Measurements from ENCODE around the gene NEFH. TPM values are rescaled to one million over a fixed set of nuclear protein-coding genes. Genes with fewer than 3 reads are reported as not detected.

NEFH gene
- total RNA-seq, 2 experiments from 2014 or later = not detected

DNA sequence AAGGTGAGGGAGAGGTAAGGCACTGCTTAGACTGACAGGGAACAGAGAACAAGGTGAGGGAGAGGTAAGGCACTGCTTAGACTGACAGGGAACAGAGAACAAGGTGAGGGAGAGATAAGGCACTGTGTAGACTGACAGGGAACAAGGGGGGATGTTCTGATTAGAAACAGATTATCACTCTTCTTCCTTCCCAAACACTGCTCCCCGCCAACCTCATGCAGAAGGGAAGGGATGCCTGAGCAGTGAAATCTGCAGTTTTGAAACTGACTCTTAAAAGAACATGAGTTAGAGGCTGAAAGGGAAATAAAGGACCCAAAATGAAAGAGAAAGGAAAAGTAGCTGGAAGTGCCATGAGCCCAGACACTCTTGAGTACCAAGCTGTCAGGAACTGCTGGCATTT lies 29.8 kb downstream of the NEFH start:
- Histone ChIP-seq H3K4me2 (ENCODE audit: low read length) (no peak overlapping the region), H2AFZ (ENCODE audit: low read length) (no peak overlapping the region), H3K4me3 (ENCODE audit: low read depth, low read length, poor library complexity, severe bottlenecking) (no peak overlapping the region), H3K4me1 (ENCODE audit: insufficient read depth, low read length, poor library complexity, severe bottlenecking) (no peaks in the 10 kb centered on the region), H3K9me3 (ENCODE audit: low read length) (no peaks in the 10 kb centered on the region), H3K27ac (ENCODE audit: low read depth, low read length, poor library complexity, severe bottlenecking) (no peak overlapping the region), H3K79me2 (ENCODE audit: insufficient read depth, low read depth, low read length) (no peaks in the 10 kb centered on the region), H3K9me2 (ENCODE audit: insufficient read depth, low read length) (no peaks in the 10 kb centered on the region), H4K20me1 (ENCODE audit: insufficient read depth, low read length) (no peaks in the 10 kb centered on the region), H3K36me3 (ENCODE audit: insufficient read depth, low read length) (peaks cover 72% of the 10 kb centered on the region)
- intact Hi-C loops (cut with micrococcal nuclease; ENCODE audit: unreplicated experiment) = no loop called here
- no peak for DNase-seq (ENCODE audit: low spot score)
- ChIA-PET CTCF (ENCODE audit: unreplicated experiment) (interaction anchor here (0.6 kb wide), 1 partner anchor 65 kb away, joined by 3 read pairs; no protein-coding TSS in a partner anchor), POLR2A (interaction anchor here (0.8 kb wide), 1 partner anchor 17 kb away, joined by 4 read pairs; no protein-coding TSS in a partner anchor)
- BruUV-seq (replicated peaks) = no TSS peak
- no peak for TF ChIP-seq EZH2phosphoT487 (IDR thresholded peaks at IDR 0.05; ENCODE audit: borderline replicate concordance, low read depth, low read length)
- TF ChIP-seq, protein P1, sequence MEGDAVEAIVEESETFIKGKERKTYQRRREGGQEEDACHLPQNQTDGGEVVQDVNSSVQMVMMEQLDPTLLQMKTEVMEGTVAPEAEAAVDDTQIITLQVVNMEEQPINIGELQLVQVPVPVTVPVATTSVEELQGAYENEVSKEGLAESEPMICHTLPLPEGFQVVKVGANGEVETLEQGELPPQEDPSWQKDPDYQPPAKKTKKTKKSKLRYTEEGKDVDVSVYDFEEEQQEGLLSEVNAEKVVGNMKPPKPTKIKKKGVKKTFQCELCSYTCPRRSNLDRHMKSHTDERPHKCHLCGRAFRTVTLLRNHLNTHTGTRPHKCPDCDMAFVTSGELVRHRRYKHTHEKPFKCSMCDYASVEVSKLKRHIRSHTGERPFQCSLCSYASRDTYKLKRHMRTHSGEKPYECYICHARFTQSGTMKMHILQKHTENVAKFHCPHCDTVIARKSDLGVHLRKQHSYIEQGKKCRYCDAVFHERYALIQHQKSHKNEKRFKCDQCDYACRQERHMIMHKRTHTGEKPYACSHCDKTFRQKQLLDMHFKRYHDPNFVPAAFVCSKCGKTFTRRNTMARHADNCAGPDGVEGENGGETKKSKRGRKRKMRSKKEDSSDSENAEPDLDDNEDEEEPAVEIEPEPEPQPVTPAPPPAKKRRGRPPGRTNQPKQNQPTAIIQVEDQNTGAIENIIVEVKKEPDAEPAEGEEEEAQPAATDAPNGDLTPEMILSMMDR (conservative IDR thresholded peaks at IDR 0.05; ENCODE audit: low read length) = no peak

DNA sequence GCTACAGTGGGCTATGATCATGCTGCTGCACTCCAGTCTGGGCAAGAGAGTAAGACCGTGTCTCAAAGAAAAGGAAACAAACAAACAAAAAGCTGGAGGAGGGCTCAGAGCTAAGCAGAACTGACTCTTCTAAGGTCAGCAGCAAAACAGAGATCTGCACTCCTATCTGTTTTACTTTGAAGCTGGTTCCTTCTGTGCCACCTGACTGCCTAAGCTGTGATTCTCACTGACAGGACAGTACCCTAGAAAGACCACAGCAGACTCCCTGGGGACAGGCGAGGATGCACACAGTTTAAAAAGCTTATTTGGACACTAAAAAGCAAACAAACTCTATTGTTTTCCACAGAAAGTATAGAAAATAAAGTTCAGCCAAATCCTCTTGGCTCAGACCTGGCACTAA lies 30.5 kb downstream of the NEFH start:
- H4K20me1 ChIP-seq (ENCODE audit: insufficient read depth, low read length) = no peaks in the 10 kb centered on the region
- DNase-seq (ENCODE audit: low spot score) = peak; percentile 6
- H2AFZ ChIP-seq (ENCODE audit: low read length) = no peak overlapping the region
- H3K4me1 ChIP-seq (ENCODE audit: insufficient read depth, low read length, poor library complexity, severe bottlenecking) = no peaks in the 10 kb centered on the region
- no peaks in the 10 kb centered on the region for H3K79me2 ChIP-seq (ENCODE audit: insufficient read depth, low read depth, low read length)
- intact Hi-C loops (cut with micrococcal nuclease; ENCODE audit: unreplicated experiment) = no loop called here
- BruUV-seq (replicated peaks) = no TSS peak
- H3K27ac ChIP-seq (ENCODE audit: low read depth, low read length, poor library complexity, severe bottlenecking) = no peak overlapping the region
- no peaks in the 10 kb centered on the region for H3K9me2 ChIP-seq (ENCODE audit: insufficient read depth, low read length)
- no peaks in the 10 kb centered on the region for H3K9me3 ChIP-seq (ENCODE audit: low read length)
- POLR2A ChIA-PET = interaction anchor here (0.8 kb wide), 1 partner anchor 18 kb away, joined by 4 read pairs; no protein-coding TSS in a partner anchor
- no peak overlapping the region for H3K4me3 ChIP-seq (ENCODE audit: low read depth, low read length, poor library complexity, severe bottlenecking)
- TF ChIP-seq EZH2phosphoT487 (IDR thresholded peaks at IDR 0.05; ENCODE audit: borderline replicate concordance, low read depth, low read length) = no peak
- TF ChIP-seq, protein P1 (conservative IDR thresholded peaks at IDR 0.05; ENCODE audit: low read length) = no peak
- peaks cover 74% of the 10 kb centered on the region for H3K36me3 ChIP-seq (ENCODE audit: insufficient read depth, low read length)
- H3K4me2 ChIP-seq (ENCODE audit: low read length) = no peak overlapping the region
- CTCF ChIA-PET (ENCODE audit: unreplicated experiment) = interaction anchor here (0.6 kb wide), 1 partner anchor 66 kb away, joined by 3 read pairs; no protein-coding TSS in a partner anchor

DNA sequence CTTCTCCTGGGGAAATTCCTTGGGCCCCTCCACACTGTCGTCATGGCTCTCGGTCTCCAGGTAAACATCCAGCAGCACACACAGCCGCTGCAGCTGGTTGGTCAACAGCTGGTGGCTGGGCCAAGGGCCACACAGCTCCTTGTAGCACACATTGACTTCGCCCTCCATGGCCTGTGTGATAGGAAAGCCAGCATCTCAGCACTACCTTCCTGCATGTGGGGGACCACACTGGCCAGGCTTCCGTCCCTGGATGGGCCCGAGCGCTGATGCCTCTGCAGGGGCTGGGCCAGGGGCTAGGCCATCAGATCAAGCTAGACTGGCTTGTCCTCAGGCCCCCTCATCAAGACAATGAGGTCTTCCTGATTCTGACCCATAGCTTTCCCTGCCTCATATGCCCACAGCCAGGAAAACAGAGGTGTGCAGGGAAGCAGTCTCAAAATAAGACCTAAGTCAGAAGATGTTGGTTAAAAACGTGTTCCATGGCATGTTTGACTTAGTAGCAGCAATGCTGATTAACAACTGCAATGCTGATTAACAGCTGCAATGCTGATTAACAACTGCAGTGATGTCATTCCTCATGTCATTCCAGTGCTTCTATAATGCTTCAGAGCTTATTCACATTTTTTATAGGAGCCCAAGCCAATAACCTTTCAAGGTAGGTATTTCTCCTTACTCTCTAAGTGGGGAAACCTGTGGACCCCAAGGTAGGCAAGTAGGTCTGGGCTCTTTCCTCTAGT lies 31.3 kb downstream of the NEFH start:
- Histone ChIP-seq H4K20me1 (ENCODE audit: insufficient read depth, low read length) (no peaks in the 10 kb centered on the region), H3K4me2 (ENCODE audit: low read length) (no peak overlapping the region), H3K9me2 (ENCODE audit: insufficient read depth, low read length) (no peaks in the 10 kb centered on the region), H3K4me1 (ENCODE audit: insufficient read depth, low read length, poor library complexity, severe bottlenecking) (no peaks in the 10 kb centered on the region), H3K4me3 (ENCODE audit: low read depth, low read length, poor library complexity, severe bottlenecking) (no peak overlapping the region), H3K9me3 (ENCODE audit: low read length) (no peaks in the 10 kb centered on the region), H3K27ac (ENCODE audit: low read depth, low read length, poor library complexity, severe bottlenecking) (no peak overlapping the region), H3K36me3 (ENCODE audit: insufficient read depth, low read length) (peaks cover 74% of the 10 kb centered on the region), H3K79me2 (ENCODE audit: insufficient read depth, low read depth, low read length) (no peaks in the 10 kb centered on the region), H2AFZ (ENCODE audit: low read length) (no peak overlapping the region)
- intact Hi-C loops (cut with micrococcal nuclease; ENCODE audit: unreplicated experiment) = no loop called here
- BruUV-seq (replicated peaks) = no TSS peak
- no peak for TF ChIP-seq EZH2phosphoT487 (IDR thresholded peaks at IDR 0.05; ENCODE audit: borderline replicate concordance, low read depth, low read length)
- TF ChIP-seq, protein P1 (conservative IDR thresholded peaks at IDR 0.05; ENCODE audit: low read length) = no peak
- CTCF ChIA-PET (ENCODE audit: unreplicated experiment) = no interaction called here
- no peak for DNase-seq (ENCODE audit: low spot score)
- POLR2A ChIA-PET = interaction anchor here (0.5 kb wide), 1 partner anchor 9 kb away, joined by 3 read pairs; no protein-coding TSS in a partner anchor
